ENCODE measurements around the gene CXCL10. TPM values are rescaled to one million over a fixed set of nuclear protein-coding genes. Genes with fewer than 3 reads are reported as not detected.

The CXCL10 gene
- total RNA-seq, 1 donor from 2014 or later = not detected

GRCh38 chr4:76024065-76024464, 768 bp upstream of the CXCL10 start:
- Mint-ChIP-seq H3K4me1 (ENCODE audit: low read depth) (no peaks in the 10 kb centered on the region), H3K27ac (no peak overlapping the region), H3K36me3 (ENCODE audit: insufficient read depth) (no peaks in the 10 kb centered on the region), H3K27me3 (peaks cover 8% of the 10 kb centered on the region), H3K4me3 (ENCODE audit: low read depth) (no peak overlapping the region), H3K9me3 (ENCODE audit: low read depth) (no peaks in the 10 kb centered on the region)
- DNase-seq (ENCODE audit: low spot score, unreplicated experiment) = no peak
- TF ChIP-seq CTCF (IDR thresholded peaks at IDR 0.05; ENCODE audit: unreplicated experiment) = no peak

- Mint-ChIP-seq H3K4me1 (ENCODE audit: low read depth) (no peaks in the 10 kb centered on the region), H3K27ac (no peak overlapping the region), H3K9me3 (ENCODE audit: low read depth) (no peaks in the 10 kb centered on the region), H3K27me3 (peaks cover 2% of the 10 kb centered on the region), H3K4me3 (ENCODE audit: low read depth) (no peak overlapping the region), H3K36me3 (ENCODE audit: insufficient read depth) (no peaks in the 10 kb centered on the region)
- no peak for DNase-seq (ENCODE audit: low spot score, unreplicated experiment)
- no peak for TF ChIP-seq CTCF (IDR thresholded peaks at IDR 0.05; ENCODE audit: unreplicated experiment)
Observed at GRCh38 chr4:76022677-76023076, 620 bp downstream of the CXCL10 start.

GRCh38 chr4:76022031-76022430, 1.3 kb downstream of the CXCL10 start:
- no peaks in the 10 kb centered on the region for H3K9me3 Mint-ChIP-seq (ENCODE audit: low read depth)
- no peak for DNase-seq (ENCODE audit: low spot score, unreplicated experiment)
- H3K27ac Mint-ChIP-seq = no peak overlapping the region
- H3K27me3 Mint-ChIP-seq = peaks cover 2% of the 10 kb centered on the region
- no peak overlapping the region for H3K4me3 Mint-ChIP-seq (ENCODE audit: low read depth)
- TF ChIP-seq CTCF (IDR thresholded peaks at IDR 0.05; ENCODE audit: unreplicated experiment) = no peak
- H3K4me1 Mint-ChIP-seq (ENCODE audit: low read depth) = no peaks in the 10 kb centered on the region
- H3K36me3 Mint-ChIP-seq (ENCODE audit: insufficient read depth) = no peaks in the 10 kb centered on the region

- no peak overlapping the region for H3K27ac Mint-ChIP-seq
- no peak overlapping the region for H3K4me3 Mint-ChIP-seq (ENCODE audit: low read depth)
- H3K4me1 Mint-ChIP-seq (ENCODE audit: low read depth) = peaks cover 4% of the 10 kb centered on the region
- H3K36me3 Mint-ChIP-seq (ENCODE audit: insufficient read depth) = no peaks in the 10 kb centered on the region
- peaks cover 10% of the 10 kb centered on the region for H3K27me3 Mint-ChIP-seq
- DNase-seq (ENCODE audit: low spot score, unreplicated experiment) = no peak
- TF ChIP-seq CTCF (IDR thresholded peaks at IDR 0.05; ENCODE audit: unreplicated experiment) = no peak
- no peaks in the 10 kb centered on the region for H3K9me3 Mint-ChIP-seq (ENCODE audit: low read depth)
Observed at GRCh38 chr4:76017056-76017686, 6.1 kb downstream of the CXCL10 start.

- no peaks in the 10 kb centered on the region for H3K9me3 Mint-ChIP-seq (ENCODE audit: low read depth)
- TF ChIP-seq CTCF (IDR thresholded peaks at IDR 0.05; ENCODE audit: unreplicated experiment) = no peak
- DNase-seq (ENCODE audit: low spot score, unreplicated experiment) = no peak
- H3K4me1 Mint-ChIP-seq (ENCODE audit: low read depth) = peaks cover 4% of the 10 kb centered on the region
- no peaks in the 10 kb centered on the region for H3K36me3 Mint-ChIP-seq (ENCODE audit: insufficient read depth)
- peaks cover 10% of the 10 kb centered on the region for H3K27me3 Mint-ChIP-seq
- H3K4me3 Mint-ChIP-seq (ENCODE audit: low read depth) = no peak overlapping the region
- H3K27ac Mint-ChIP-seq = no peak overlapping the region
Observed at GRCh38 chr4:76016393-76016792, 6.9 kb downstream of the CXCL10 start.

Measured in progenitor cell of endocrine pancreas (in vitro differentiated cells).